Erythroblast (primary cell): ENCODE data around the gene NXPE3.

ENCODE experiments used
- GATA1 ChIP-seq: IDR thresholded peaks from 2 replicates; pipeline ENCODE4 v1.6.1; 2011; ENCODE audit warnings: low read depth, mild to moderate bottlenecking, control low read depth, low read length, moderate library complexity
- POLR2A ChIP-seq: IDR thresholded peaks from 2 replicates; pipeline ENCODE4 v1.6.1; 2011; ENCODE audit warnings: mild to moderate bottlenecking, low read length

DNA sequence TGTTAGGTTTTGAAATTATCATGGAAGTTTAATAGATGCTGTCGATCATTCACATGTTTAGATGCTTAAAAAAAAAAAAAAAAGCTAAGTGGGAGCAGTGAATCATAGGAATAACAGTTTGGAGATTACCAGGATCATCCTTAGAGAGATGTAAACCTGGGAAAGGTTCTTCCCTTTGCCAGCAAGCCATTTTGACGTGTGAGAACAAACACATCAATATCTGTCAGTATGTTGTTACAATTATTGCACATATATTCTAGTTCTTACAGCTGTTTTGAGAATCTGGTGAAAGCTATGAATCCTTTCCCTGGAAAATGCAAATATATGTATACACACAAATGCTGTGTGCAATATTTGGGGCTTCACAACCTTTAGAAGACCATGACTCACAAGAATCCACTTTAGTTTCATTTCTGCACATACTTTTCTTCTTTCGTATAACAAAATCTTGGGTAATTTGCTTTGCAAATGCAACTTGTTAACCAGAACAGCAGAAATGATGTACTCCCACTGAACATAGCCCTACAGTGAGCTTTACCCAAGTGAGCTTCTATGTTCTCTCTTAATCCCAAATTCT is 82.3 kb downstream of the NXPE3 start:
- TF ChIP-seq POLR2A (no peak), GATA1 (no peak)
